Left hindlimb (tissue), 1 donor: Measurements from ENCODE around the gene LCE5A.
"Not testable (repeated sequence)": the region's sequence is repeated elsewhere in the genome, so short reads cannot be mapped to it uniquely, and the experiment has no call there.

Experiments
- DNase-seq: peaks from one replicate; pipeline ENCODE4 v3.0.0-alpha.2; 2018

Gene LCE5A, protein sequence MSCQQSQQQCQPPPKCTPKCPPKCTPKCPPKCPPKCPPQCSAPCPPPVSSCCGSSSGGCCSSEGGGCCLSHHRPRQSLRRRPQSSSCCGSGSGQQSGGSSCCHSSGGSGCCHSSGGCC

DNA sequence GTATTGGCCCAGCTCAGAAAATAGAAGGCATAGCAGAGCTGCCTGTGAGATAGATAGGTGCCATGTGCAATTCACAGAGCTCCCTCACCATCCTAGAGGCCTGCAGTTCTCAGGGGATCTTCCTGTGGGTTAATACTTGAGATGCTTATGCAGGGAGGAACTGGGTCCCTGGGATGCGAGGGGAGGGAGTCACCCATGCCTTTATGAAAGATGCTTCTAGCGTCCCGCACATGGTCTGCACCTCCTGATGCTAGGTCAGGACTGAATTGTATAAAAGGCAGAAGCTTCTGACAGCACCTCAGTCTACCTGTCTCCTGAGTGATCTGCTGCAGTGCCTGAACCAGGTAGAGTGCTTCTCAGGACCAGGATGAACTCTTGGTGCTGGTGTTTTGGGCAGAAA lies at the start of gene LCE5A:
TSS of gene LCE5A (plus strand) at position 301 of the 400 bp plus-strand sequence. CDS start 732 bp downstream, outside the sequence.
- DNase-seq, result no peak

DNA sequence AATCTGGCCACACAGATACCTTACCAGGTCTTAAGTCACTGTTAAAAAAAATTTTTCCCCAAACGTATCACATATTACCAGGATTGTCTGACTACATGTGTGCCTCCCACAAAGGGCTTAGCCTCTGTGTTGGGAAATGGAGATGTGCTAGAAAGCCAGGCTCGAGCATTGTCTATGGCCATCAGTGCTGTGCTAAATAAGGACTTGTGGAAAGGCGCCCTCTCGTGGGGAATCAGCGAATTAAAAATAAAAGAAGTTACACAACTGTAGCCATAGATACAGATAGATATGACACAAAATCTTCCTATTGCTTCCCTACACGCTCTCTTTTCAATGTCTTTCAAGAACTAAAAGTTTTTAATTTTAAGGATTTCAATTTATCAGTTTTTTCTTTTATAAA lies 49.1 kb upstream of the LCE5A start:
- no peak for DNase-seq

GRCh38 chr1:152462636-152463035 lies 48.0 kb upstream of the LCE5A start:
- DNase-seq, result no peak

DNA sequence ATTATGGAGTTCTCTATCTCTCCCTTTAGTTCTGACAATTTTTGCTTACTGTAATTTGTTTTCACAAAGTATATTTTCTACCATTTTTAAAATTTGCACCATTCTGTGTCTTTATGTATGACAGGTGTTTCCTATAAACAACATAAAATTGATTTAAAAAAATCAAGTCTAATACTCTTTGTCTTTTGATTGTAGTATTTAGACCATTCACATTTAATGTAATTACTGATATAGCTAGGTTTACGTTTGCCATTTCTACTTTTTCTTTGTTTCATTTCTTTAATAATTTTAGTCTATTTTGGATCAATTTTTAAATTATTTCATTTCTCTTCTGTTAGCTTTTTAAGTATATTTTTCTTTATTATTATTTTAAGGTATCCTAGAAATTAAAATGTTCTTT lies 44.4 kb upstream of the LCE5A start:
- DNase-seq, result no peak

DNA sequence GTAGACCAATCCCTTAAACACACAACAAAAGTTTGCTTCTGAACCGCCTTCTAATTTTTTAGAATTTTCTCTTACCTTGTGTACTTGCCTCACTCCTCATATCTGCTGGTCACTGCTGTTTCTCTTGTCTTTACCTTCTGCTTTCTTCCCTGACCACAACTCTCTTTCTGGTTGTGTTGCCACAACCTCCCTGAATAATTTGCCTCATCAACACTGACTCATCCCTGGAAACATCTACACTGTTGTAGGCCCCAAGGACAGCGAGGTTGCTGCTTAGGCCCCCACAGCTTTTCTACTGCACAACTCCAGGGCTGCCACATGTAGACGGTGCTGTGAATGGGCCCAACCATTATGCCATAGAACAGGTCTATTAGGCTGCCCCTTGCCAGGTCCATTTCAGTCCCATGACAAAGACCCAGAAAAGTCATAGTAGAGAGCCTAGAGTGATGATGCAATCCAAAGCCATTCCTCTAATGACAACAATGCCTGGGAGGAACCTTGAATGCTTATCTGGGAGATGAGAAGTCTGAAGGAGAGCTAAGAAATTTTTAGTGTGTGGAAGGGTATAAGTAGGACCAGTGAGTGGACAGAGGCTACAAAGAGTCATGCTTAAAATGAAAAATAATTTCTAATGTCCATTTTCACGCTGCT lies 36.6 kb upstream of the LCE5A start:
- DNase-seq, result no peak

DNA sequence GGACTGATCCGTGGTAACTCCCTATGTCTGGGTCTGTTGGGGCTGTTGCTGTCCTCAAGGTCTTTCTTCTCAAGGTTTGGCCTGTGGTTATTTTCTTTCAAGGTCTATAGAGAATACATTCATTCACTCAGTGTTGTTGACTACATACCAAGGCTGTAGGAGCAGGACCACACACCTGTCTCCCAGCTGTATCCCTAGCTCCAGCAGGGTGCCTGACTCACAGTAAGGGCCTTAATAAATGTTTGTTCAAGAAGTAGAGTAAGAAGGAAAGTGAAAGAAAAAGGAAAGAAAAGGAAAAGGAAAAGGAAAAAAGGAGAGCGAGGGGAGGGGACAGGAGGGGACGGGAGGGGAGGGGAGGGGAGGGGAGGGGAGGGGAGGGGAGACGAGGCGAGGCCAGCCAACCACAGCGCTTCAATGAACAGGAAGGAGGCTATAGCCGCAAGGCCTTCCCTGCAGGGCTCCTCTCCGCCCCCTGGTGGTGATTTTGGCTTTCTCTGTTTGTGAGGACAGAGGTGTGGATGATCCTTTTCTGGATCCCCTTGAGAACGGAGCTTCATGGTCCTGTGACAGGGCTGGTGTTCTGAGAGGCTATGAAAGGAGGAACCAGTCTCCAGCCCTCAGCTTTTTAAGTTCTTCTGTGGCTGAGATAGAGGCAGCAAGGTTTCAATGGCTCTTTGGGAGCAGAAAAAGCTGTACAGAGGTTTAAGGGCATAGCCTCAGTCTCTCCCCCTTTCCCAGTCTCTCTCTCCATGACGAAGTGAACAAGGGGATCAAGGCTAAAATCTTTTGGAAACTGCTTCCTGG lies 30.6 kb upstream of the LCE5A start:
- no peak for DNase-seq

GRCh38 chr1:152481869-152482664 lies 28.5 kb upstream of the LCE5A start:
- no peak for DNase-seq

DNA sequence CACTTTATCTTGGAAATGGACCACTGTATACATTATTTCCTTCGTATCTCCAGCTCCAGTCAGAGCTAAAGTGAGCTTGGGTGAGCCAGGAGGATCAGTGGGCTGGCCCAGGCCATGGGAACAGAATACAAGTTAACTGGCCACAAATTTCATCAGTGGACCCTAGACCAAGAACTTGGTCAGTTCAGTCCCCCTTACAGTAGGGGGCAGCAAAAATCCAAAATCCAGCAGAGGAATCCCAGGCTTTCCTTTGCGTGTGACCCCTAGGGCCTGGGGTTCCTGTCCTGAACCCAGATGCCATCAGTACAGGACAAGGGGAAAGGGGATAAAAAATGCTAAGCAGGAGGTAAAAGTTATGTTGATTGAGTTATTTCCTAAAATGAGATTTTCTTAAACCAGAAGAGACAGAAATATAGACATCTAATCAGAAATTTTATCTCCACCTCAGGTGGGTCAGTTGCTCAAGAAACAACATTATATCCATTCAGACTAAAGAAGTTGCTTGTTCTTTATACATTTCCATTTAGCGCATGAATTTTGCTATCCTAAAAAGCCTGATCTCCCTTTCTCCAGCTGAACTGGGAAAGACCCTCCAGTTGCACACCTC lies 24.1 kb upstream of the LCE5A start:
- no peak for DNase-seq

DNA sequence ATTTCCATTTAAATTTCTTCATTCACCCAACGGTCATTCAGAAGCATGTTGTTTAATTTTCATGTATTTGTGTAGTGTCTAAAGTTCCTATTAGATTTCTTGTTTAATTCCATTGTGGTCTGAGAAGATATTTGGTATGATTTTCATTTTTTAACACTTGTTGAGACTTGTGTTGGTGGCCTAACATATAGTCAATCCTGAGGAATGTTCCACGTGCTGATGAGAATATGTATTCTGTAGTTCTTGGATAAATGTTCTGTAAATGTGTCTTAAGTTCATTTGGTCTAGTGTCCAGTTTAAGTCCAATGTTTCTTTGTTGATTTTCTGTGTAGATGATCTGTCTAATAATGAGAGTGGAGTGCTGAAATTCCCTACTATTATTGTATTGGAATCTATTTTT lies 22.7 kb upstream of the LCE5A start:
- DNase-seq, result no peak

DNA sequence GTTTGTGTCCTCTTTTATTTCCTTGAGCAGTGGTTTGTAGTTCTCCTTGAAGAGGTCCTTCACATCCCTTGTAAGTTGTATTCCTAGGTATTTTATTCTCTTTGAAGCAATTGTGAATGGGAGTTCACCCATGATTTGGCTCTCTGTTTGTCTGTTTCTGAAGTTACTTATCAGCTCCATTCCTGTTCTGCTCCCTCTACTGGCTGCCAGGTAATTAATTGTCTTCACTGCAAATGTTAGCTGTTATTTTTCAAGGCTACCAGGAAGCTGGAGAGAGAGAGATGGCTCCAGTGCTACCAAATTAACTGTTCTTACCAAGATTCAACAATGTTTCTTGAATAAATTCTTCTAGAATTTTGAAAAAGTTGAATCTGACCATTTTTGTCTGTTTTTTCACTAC lies 19.1 kb upstream of the LCE5A start:
- DNase-seq, result not testable (repeated sequence)

GRCh38 chr1:152495066-152495675 lies 15.4 kb upstream of the LCE5A start:
- no peak for DNase-seq

DNA sequence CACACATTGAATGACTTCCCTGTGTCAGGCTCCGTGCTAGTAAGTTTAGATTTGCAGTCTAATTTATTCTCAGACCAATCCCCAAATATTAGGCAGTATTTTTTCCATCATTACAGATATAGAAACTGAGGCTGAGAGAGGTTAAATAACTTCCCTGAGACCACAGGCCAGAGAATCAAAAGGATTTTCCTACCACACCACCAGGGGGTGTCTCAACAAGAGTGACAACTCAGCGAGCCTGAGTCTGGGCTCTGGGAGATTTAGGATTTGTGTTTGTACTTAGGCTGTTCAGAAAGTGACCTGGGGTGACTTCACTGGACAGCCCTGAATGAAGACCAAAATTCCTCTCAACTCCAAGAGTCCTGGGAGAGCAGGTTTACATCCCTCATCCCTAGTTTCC lies 13.3 kb upstream of the LCE5A start:
- no peak for DNase-seq

GRCh38 chr1:152501704-152502103 lies 8.9 kb upstream of the LCE5A start:
- DNase-seq, result no peak

DNA sequence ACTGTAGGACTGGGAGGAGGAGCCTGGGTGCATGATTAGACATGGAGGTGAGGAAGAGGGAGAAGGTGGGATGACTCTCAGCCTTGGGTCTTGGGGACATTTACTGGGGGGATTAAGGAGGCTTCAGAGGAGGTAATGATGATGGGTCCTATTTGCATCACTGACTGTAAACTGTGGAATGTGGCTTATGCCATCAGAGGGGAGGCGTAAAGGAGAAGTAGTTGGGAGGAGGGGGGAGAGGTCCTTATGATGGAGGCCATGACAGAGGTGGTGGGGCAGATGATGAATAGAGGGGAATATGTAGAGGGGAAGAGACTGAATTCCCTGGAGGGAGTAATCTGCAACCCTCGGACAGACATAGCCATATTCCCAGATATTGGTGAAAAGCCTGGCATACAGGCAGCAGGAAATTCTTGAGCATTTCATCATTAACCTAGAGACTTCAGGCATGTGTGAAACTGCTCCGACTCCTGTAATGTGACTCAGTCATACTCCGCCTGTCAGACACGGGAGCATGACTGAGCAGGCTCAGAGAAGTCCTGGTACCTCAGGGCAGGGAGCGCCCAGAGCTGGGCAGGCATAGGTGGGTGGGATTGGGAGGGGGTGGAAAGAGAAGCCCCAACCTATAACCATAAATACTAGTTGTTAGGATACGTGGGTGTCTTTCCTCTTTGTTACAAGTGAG lies 8.0 kb upstream of the LCE5A start:
- no peak for DNase-seq

GRCh38 chr1:152505083-152505482 lies 5.5 kb upstream of the LCE5A start:
- no peak for DNase-seq

DNA sequence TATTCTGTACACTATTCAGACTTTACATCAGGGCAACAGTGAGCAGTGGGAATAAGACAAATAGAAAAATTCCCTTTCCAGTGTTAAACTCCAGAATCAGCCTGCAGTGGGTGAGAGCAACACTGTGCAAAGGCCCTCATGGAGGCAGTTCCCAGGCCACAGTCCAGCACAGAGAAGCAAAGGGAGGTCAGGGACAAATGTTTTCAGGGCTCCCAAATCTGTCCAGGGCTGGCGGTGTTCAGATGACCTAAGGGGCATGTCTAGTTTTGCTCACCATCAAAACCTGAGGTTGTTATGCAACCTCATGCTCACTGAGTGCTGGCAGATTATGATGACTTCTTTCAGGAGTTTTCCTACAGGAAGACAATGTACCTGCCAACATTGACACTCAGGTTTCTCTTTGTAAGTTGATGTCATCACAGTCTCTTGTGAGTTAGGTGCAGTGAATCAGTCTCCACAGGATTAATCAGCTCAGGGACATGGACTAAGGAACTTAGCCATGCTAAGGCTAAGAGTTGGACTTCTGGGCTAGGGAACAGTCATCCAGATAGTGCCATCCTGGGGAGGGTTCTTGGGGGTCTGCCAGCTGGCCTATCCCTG lies 3.6 kb upstream of the LCE5A start:
- DNase-seq, result no peak

DNA sequence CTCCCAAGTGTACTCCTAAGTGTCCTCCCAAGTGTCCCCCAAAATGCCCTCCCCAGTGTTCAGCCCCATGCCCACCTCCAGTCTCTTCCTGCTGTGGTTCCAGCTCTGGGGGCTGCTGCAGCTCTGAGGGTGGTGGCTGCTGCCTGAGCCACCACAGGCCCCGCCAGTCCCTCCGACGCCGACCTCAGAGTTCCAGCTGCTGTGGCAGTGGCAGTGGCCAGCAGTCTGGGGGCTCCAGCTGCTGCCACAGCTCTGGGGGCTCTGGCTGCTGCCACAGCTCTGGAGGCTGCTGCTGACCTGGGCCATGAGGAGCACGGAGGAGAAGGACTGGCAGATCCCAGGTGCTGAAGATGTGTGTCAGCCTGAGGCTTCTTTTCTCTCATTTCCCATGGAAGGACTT lies 993 bp downstream of the LCE5A start:
- DNase-seq, result no peak

GRCh38 chr1:152513081-152513480 lies 2.5 kb downstream of the LCE5A start:
- DNase-seq, result no peak

DNA sequence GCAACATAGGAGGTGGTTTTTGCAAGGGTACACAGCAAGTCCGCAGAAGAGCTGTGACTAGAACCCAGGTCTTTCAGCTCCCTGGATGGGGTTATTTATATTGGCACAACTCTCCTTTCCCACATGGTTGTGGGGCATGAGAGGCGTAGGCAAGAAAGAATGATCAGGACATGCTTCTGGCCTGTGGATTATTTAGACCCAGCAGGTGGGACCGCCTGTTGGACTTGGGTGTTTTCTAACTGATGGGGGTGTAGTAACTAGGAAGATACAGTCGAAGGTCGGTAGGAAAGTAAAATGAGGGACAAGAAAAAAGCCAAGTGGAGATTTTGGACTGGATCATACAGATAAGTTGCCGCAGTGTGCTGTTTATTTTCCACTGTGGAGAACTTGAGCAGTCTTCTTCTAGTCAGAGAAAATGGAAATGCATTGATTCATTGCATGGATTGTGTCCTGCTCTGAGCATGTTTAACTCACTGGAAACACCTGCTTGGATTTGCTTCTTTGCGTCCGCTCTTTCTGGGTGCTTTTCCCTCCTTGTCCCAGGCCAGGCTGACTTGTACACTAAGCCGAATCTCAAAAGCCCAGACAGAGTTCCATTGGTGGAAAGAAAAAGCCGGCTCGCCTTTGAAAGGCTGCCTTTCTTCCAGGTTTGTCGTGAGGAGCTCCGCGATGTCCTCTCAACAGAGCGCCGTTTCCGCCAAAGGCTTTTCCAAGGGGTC lies 4.3 kb downstream of the LCE5A start:
- no peak for DNase-seq

DNA sequence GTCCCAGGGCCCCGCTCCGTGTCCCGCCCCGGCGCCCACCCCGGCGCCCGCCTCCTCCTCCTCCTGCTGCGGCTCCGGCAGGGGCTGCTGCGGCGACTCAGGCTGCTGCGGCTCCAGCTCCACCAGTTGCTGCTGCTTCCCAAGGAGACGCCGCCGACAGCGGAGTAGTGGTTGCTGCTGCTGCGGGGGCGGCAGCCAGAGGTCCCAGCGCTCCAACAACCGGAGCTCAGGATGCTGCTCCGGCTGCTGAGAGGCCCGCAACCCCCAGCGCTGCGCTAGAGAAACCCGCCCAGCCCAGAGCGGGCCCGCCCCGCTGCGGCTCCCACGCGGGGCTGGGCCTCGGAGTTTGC lies 4.8 kb downstream of the LCE5A start:
- DNase-seq, result no peak

- no peak for DNase-seq
Measured at GRCh38 chr1:152516082-152516481, 5.5 kb downstream of the LCE5A start.
